DND-41 (cell line): ENCODE measurements around the gene BTBD16.

Experiments
- ATAC-seq: fragments of 200-7000 bp; cut with Tn5 transposase; 3 replicates; pipeline ENCODE4 v1.9.1; 2021; ENCODE audit warnings: low read depth; ENCODE audit not compliant: insufficient read depth
- DNase-seq: peaks from one replicate; pipeline ENCODE4 v3.0.0-alpha.2; 2020
- H2AFZ ChIP-seq: 2 replicates; pipeline ENCODE4 v1.6.0; 2012; ENCODE audit warnings: low read depth, low read length
- H3K27ac ChIP-seq: 2 replicates; pipeline ENCODE4 v1.5.1; 2012; ENCODE audit warnings: low read length, inconsistent platforms
- H3K27me3 ChIP-seq: fragments of 200-600 bp; sonication (generic); 2 replicates; pipeline ENCODE4 v1.6.0; 2012; ENCODE audit warnings: low read length, mild to moderate bottlenecking, inconsistent platforms; ENCODE audit not compliant: insufficient read depth, poor library complexity
- H3K36me3 ChIP-seq: 2 replicates; pipeline ENCODE4 v1.5.1; 2012; ENCODE audit warnings: low read length, inconsistent platforms; ENCODE audit not compliant: insufficient read depth
- H3K4me1 ChIP-seq: 2 replicates; pipeline ENCODE4 v1.5.1; 2012; ENCODE audit warnings: mild to moderate bottlenecking, low read length; ENCODE audit not compliant: insufficient read depth
- H3K4me2 ChIP-seq: 2 replicates; pipeline ENCODE4 v1.6.0; 2012; ENCODE audit warnings: mild to moderate bottlenecking, moderate library complexity, low read length, inconsistent platforms; ENCODE audit not compliant: insufficient read depth
- H3K4me3 ChIP-seq, 2 experiments: fragments of 200-600 bp in 1 of 2; shearing (Covaris generic) in 1 of 2; 2 replicates each; pipeline ENCODE4 v1.5.1; 2012 to 2016; ENCODE audit warnings: inconsistent platforms in 2 of 2, low read length in 2 of 2, mild to moderate bottlenecking in 2 of 2, low read depth in 1 of 2, moderate library complexity in 1 of 2
- H3K79me2 ChIP-seq: 2 replicates; pipeline ENCODE4 v1.6.0; 2012; ENCODE audit warnings: low read length, inconsistent platforms; ENCODE audit not compliant: insufficient read depth
- H3K9ac ChIP-seq: 2 replicates; pipeline ENCODE4 v1.6.0; 2012; ENCODE audit warnings: low read depth, mild to moderate bottlenecking, inconsistent platforms, low read length, moderate library complexity
- H3K9me3 ChIP-seq: 2 replicates; pipeline ENCODE4 v1.5.1; 2012; ENCODE audit warnings: low read length, moderate library complexity, mild to moderate bottlenecking, inconsistent platforms; ENCODE audit not compliant: insufficient read depth, severe bottlenecking
- H4K20me1 ChIP-seq: 2 replicates; pipeline ENCODE4 v1.6.0; 2012; ENCODE audit warnings: low read length; ENCODE audit not compliant: insufficient read depth
- EZH2 ChIP-seq: IDR thresholded peaks from 3 replicates; pipeline ENCODE4 v1.6.1; 2012; ENCODE audit warnings: borderline replicate concordance, low read depth, mild to moderate bottlenecking, moderate library complexity, low read length, inconsistent platforms; ENCODE audit not compliant: severe bottlenecking
- TF ChIP-seq, protein P1 (sequence below): IDR thresholded peaks from 2 replicates; pipeline ENCODE4 v1.5.1; 2012; ENCODE audit warnings: borderline replicate concordance, low read length, moderate library complexity, mild to moderate bottlenecking; ENCODE audit not compliant: poor library complexity, severe bottlenecking; ENCODE audit errors: extremely low read depth

Gene BTBD16

DNA sequence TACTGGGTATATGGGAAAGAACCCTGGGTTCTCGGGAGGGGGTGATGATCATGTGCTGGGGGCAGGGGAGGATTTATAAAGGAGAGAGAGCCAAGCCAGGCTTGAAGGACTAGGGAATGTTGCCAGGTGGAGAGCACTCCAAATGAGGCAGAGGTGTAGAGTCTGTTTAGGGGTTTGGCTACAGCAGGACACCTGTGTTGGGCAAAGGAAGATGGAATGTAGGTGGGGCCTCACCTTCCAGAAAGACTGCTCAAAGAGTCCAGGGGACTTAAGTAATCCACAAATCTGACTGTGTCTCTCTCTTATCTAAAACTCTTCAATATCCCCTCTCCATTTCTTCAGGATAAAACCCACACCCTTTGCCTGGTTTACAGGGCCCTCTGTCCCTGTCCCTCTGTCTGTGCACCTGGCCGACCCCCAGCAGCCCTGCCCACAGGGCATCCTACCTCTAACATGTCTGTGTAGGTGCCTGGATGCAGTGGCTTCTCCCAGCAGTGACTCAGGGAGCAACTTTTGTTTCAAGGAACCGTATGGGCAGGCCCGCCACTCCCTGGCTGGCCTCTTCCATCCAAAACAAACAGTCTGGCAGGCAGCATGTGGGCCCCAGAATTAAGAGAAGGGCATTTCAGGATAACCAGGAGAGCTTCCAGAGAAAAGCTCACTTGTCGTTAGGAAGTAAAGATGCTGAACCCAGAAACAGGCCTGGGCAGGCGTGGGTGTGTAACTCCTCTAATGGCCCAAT lies 92.8 kb downstream of the BTBD16 start:
- no peak overlapping the region for H3K4me2 ChIP-seq
- no peak overlapping the region for H3K4me3 ChIP-seq
- H4K20me1 ChIP-seq = no peaks in the 10 kb centered on the region
- TF ChIP-seq, protein P1, sequence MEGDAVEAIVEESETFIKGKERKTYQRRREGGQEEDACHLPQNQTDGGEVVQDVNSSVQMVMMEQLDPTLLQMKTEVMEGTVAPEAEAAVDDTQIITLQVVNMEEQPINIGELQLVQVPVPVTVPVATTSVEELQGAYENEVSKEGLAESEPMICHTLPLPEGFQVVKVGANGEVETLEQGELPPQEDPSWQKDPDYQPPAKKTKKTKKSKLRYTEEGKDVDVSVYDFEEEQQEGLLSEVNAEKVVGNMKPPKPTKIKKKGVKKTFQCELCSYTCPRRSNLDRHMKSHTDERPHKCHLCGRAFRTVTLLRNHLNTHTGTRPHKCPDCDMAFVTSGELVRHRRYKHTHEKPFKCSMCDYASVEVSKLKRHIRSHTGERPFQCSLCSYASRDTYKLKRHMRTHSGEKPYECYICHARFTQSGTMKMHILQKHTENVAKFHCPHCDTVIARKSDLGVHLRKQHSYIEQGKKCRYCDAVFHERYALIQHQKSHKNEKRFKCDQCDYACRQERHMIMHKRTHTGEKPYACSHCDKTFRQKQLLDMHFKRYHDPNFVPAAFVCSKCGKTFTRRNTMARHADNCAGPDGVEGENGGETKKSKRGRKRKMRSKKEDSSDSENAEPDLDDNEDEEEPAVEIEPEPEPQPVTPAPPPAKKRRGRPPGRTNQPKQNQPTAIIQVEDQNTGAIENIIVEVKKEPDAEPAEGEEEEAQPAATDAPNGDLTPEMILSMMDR = no peak
- no peak for TF ChIP-seq EZH2
- no peak overlapping the region for H2AFZ ChIP-seq
- no peaks in the 10 kb centered on the region for H3K36me3 ChIP-seq
- no peaks in the 10 kb centered on the region for H3K4me1 ChIP-seq
- no peak for DNase-seq
- no peak for ATAC-seq
- H3K79me2 ChIP-seq = no peaks in the 10 kb centered on the region
- no peaks in the 10 kb centered on the region for H3K27me3 ChIP-seq
- H3K9ac ChIP-seq = no peak overlapping the region
- no peaks in the 10 kb centered on the region for H3K9me3 ChIP-seq
- H3K27ac ChIP-seq = no peak overlapping the region

DNA sequence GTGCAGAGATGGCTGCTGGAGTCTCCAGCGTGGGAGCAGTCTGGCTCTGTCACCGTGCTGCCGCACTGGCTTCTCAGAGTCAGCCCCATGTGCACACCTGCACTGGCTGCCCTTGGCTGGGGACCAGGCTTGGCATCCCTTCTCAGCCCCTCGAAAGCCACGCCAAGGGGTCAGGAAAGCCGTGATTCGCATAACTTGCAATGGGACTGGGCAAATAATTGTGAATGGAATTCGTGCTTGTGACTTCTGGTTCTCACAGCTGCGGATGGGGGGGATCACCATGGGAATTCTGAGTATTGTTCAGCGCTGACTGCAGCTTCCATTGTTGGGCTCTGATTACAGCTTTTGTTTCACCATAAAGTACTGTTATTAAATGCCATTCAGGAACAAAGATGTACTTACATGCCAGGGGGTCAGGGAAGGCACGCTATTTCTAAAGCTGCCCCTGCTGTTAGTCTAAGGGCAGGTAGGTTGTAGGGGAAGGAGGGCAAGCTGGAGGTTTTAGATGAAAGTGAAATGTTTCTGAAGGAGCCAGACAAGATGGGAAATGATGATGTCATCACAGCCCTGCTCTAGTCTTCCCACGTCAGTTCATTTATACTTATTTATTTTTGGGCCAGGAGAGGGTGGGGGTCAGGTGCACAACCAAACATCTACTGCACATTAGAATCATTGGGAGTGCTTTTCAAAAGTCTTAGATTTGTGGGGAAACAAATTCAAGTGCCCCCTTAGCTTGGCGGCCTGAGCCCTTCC lies 97.6 kb downstream of the BTBD16 start:
- Histone ChIP-seq H3K27ac (no peak overlapping the region), H3K4me3 (no peak overlapping the region), H3K4me2 (no peak overlapping the region), H3K79me2 (no peaks in the 10 kb centered on the region), H3K9me3 (no peaks in the 10 kb centered on the region), H3K9ac (no peak overlapping the region), H3K4me1 (peaks cover 3% of the 10 kb centered on the region), H2AFZ (no peak overlapping the region), H3K27me3 (no peaks in the 10 kb centered on the region), H3K36me3 (no peaks in the 10 kb centered on the region), H4K20me1 (no peaks in the 10 kb centered on the region)
- DNase-seq (no peak), ATAC-seq (no peak)
- no peak for TF ChIP-seq EZH2
- TF ChIP-seq, protein P1 = no peak

DNA sequence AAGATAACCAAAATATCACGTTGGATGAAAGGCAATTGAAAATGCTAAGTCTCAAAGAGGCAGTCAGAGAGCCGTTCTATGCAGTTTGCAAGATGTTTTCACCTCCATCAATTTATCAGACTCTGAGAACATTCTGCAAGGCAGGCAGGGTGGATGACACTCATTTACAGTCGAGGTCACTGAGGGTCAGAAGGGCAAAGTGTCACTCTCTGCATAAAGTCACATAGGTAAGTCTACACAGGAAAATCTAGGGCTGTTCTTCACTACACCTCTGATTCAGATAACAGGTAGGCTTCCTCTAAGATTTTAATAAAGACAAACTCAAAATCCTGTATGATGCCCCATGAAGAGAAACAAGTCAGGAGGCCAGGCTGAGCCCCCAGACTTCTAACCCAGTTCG lies 102.0 kb downstream of the BTBD16 start:
- no peaks in the 10 kb centered on the region for H3K27me3 ChIP-seq
- no peak overlapping the region for H3K4me2 ChIP-seq
- no peak overlapping the region for H3K4me3 ChIP-seq
- no peak overlapping the region for H3K27ac ChIP-seq
- H3K9ac ChIP-seq = no peak overlapping the region
- DNase-seq (no peak), ATAC-seq (no peak)
- TF ChIP-seq EZH2 = no peak
- TF ChIP-seq, protein P1 = no peak
- H4K20me1 ChIP-seq = no peaks in the 10 kb centered on the region
- no peaks in the 10 kb centered on the region for H3K36me3 ChIP-seq
- H2AFZ ChIP-seq = no peak overlapping the region
- H3K4me1 ChIP-seq = peaks cover 24% of the 10 kb centered on the region
- peaks cover 30% of the 10 kb centered on the region for H3K79me2 ChIP-seq
- no peaks in the 10 kb centered on the region for H3K9me3 ChIP-seq
